Measurements from ENCODE around the gene RAB28. TPM values are rescaled to one million over a fixed set of nuclear protein-coding genes. Genes with fewer than 3 reads are reported as not detected.

Gene RAB28
- total and polyA plus RNA-seq, 4 donors, result 14.7 to 20.6 (median 18.1) TPM

GRCh38 chr4:13364172-13364571 is 120.0 kb downstream of the RAB28 start:
- DNase-seq (no peak), ATAC-seq (ENCODE audit: low FRiP score) (no peak)
- Histone ChIP-seq H3K4me3 (ENCODE audit: low read length in 2 of 2) (no peak overlapping the region), H3K9me3 (ENCODE audit: control insufficient read depth, low read length) (no peaks in the 10 kb centered on the region), H3K27ac (ENCODE audit: low read depth in 1 of 2, low read length in 2 of 2) (no peak overlapping the region), H3K4me1 (ENCODE audit: control insufficient read depth in 1 of 2, insufficient read depth in 2 of 2, low read length in 2 of 2) (no peaks in the 10 kb centered on the region), H3K27me3 (ENCODE audit: control insufficient read depth in 1 of 2, insufficient read depth in 2 of 2, low read length in 1 of 2) (no peaks in the 10 kb centered on the region), H3K36me3 (ENCODE audit: control insufficient read depth in 1 of 2, insufficient read depth in 2 of 2, low read length in 1 of 2) (peaks cover 3 to 4% of the 10 kb centered on the region in 2 donors)
- 97 to 100% methylated on average over 1 of the region's 1 CpG for WGBS, 2 donors
- intact Hi-C loops (cut with DNase I), result no loop called here

- WGBS, 2 donors, result 97 to 99% methylated on average over 1 of the region's 1 CpG
- no peak overlapping the region for H3K27ac ChIP-seq (ENCODE audit: low read depth in 1 of 2, low read length in 2 of 2)
Observed at GRCh38 chr4:13359809-13360208, 124.3 kb downstream of the RAB28 start.

GRCh38 chr4:13355111-13355880 is 128.8 kb downstream of the RAB28 start:
- no peaks in the 10 kb centered on the region for H3K27me3 ChIP-seq (ENCODE audit: control insufficient read depth in 1 of 2, insufficient read depth in 2 of 2, low read length in 1 of 2)
- no peak overlapping the region for H3K4me3 ChIP-seq (ENCODE audit: low read length in 2 of 2)
- no peak for DNase-seq
- H3K9me3 ChIP-seq (ENCODE audit: control insufficient read depth, low read length), result peaks cover 5% of the 10 kb centered on the region
- H3K4me1 ChIP-seq (ENCODE audit: control insufficient read depth in 1 of 2, insufficient read depth in 2 of 2, low read length in 2 of 2), result peaks cover 0 to 3% of the 10 kb centered on the region in 2 donors
- ATAC-seq (ENCODE audit: low FRiP score), result no peak
- H3K36me3 ChIP-seq (ENCODE audit: control insufficient read depth in 1 of 2, insufficient read depth in 2 of 2, low read length in 1 of 2), result peaks cover 2 to 3% of the 10 kb centered on the region in 2 donors
- 59 to 70% methylated on average over 7 of the region's 7 CpGs for WGBS, 2 donors
- H3K27ac ChIP-seq (ENCODE audit: low read depth in 1 of 2, low read length in 2 of 2), result no peak overlapping the region
- intact Hi-C loops (cut with DNase I), result no loop called here

More at GRCh38 chr4:13359809-13360208, 124.3 kb downstream of the RAB28 start:
- Histone ChIP-seq H3K4me1 (ENCODE audit: control insufficient read depth in 1 of 2, insufficient read depth in 2 of 2, low read length in 2 of 2) (peaks cover 0 to 3% of the 10 kb centered on the region in 2 donors), H3K9me3 (ENCODE audit: control insufficient read depth, low read length) (no peaks in the 10 kb centered on the region), H3K4me3 (ENCODE audit: low read length in 2 of 2) (no peak overlapping the region), H3K36me3 (ENCODE audit: control insufficient read depth in 1 of 2, insufficient read depth in 2 of 2, low read length in 1 of 2) (peaks cover 2 to 3% of the 10 kb centered on the region in 2 donors), H3K27me3 (ENCODE audit: control insufficient read depth in 1 of 2, insufficient read depth in 2 of 2, low read length in 1 of 2) (no peaks in the 10 kb centered on the region)
- DNase-seq (no peak), ATAC-seq (ENCODE audit: low FRiP score) (no peak)
- intact Hi-C loops (cut with DNase I), result no loop called here

- DNase-seq (no peak), ATAC-seq (ENCODE audit: low FRiP score) (no peak)
- intact Hi-C loops (cut with DNase I), result no loop called here
- Histone ChIP-seq H3K27ac (ENCODE audit: low read depth in 1 of 2, low read length in 2 of 2) (no peak overlapping the region), H3K9me3 (ENCODE audit: control insufficient read depth, low read length) (peaks cover 5% of the 10 kb centered on the region), H3K27me3 (ENCODE audit: control insufficient read depth in 1 of 2, insufficient read depth in 2 of 2, low read length in 1 of 2) (no peaks in the 10 kb centered on the region), H3K4me3 (ENCODE audit: low read length in 2 of 2) (no peak overlapping the region), H3K36me3 (ENCODE audit: control insufficient read depth in 1 of 2, insufficient read depth in 2 of 2, low read length in 1 of 2) (peaks cover 0 to 2% of the 10 kb centered on the region in 2 donors), H3K4me1 (ENCODE audit: control insufficient read depth in 1 of 2, insufficient read depth in 2 of 2, low read length in 2 of 2) (no peaks in the 10 kb centered on the region)
- 97 to 99% methylated on average over 3 of the region's 3 CpGs for WGBS, 2 donors
Observed at GRCh38 chr4:13349096-13349495, 135.0 kb downstream of the RAB28 start.

DNA sequence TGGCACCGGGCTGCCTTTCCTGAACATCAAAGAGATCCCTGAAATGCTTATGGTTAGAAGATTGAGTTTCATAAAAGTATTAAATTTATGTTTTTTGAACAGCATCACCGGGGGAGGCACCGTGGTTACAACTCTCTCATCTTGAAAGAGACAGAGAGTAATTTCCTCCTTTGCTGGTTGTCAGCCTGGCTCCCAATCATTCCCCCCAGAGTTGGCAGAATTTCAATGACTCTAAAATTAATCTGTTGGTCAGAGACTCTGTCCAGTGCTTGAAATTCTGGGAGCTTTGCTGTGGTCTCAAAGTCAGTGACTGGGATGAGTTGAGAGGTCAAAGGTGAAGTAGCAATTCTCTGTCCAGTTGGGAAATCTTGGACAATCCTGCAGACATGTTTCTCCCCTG is 135.9 kb downstream of the RAB28 start:
- WGBS, 2 donors, result 76 to 84% methylated on average over 3 of the region's 3 CpGs
- no peak overlapping the region for H3K27ac ChIP-seq (ENCODE audit: low read depth in 1 of 2, low read length in 2 of 2)
- DNase-seq (no peak), ATAC-seq (ENCODE audit: low FRiP score) (no peak)
- H3K4me1 ChIP-seq (ENCODE audit: control insufficient read depth in 1 of 2, insufficient read depth in 2 of 2, low read length in 2 of 2), result no peaks in the 10 kb centered on the region
- H3K4me3 ChIP-seq (ENCODE audit: low read length in 2 of 2), result no peak overlapping the region
- intact Hi-C loops (cut with DNase I), result no loop called here
- H3K9me3 ChIP-seq (ENCODE audit: control insufficient read depth, low read length), result peaks cover 5% of the 10 kb centered on the region
- H3K27me3 ChIP-seq (ENCODE audit: control insufficient read depth in 1 of 2, insufficient read depth in 2 of 2, low read length in 1 of 2), result no peaks in the 10 kb centered on the region
- H3K36me3 ChIP-seq (ENCODE audit: control insufficient read depth in 1 of 2, insufficient read depth in 2 of 2, low read length in 1 of 2), result peaks cover 0 to under 1% of the 10 kb centered on the region in 2 donors

DNA sequence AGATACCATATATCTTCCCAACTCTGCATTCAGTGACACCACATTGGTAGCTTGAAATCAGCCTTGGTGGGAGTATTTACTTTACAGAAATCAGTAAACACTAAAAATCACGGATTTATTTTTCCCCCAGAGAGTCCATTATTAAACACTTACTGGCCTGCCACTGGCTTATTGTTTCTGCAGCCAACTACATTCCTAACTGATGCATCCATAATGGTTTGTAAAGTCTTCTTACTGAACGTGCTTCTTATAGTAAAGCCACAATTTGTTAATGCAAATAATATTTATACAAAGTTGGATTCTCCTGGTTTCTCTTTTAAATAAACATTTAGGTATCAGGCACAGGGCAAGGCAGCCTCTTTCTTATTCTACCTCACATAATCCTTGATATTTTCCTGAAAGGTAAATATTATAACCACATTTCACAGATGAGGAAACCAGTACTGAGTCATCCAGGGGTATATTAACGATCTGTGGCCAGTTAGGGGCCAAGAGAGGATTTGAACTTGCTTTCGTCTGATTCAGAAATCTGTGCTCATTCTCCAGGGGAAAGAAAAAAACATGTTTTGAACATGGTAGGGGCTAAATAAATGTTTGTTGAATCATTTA is 136.5 kb downstream of the RAB28 start:
- WGBS, 2 donors, result 76 to 83% methylated on average over 4 of the region's 4 CpGs
- Histone ChIP-seq H3K27me3 (ENCODE audit: control insufficient read depth in 1 of 2, insufficient read depth in 2 of 2, low read length in 1 of 2) (no peaks in the 10 kb centered on the region), H3K4me3 (ENCODE audit: low read length in 2 of 2) (no peak overlapping the region), H3K4me1 (ENCODE audit: control insufficient read depth in 1 of 2, insufficient read depth in 2 of 2, low read length in 2 of 2) (no peaks in the 10 kb centered on the region), H3K9me3 (ENCODE audit: control insufficient read depth, low read length) (peaks cover 5% of the 10 kb centered on the region), H3K27ac (ENCODE audit: low read depth in 1 of 2, low read length in 2 of 2) (no peak overlapping the region), H3K36me3 (ENCODE audit: control insufficient read depth in 1 of 2, insufficient read depth in 2 of 2, low read length in 1 of 2) (no peaks in the 10 kb centered on the region)
- ATAC-seq (ENCODE audit: low FRiP score) (no peak), DNase-seq (no peak)
- intact Hi-C loops (cut with DNase I), result no loop called here

- no peaks in the 10 kb centered on the region for H3K27me3 ChIP-seq (ENCODE audit: control insufficient read depth in 1 of 2, insufficient read depth in 2 of 2, low read length in 1 of 2)
- H3K27ac ChIP-seq (ENCODE audit: low read depth in 1 of 2, low read length in 2 of 2), result no peak overlapping the region
- intact Hi-C loops (cut with DNase I), result no loop called here
- ATAC-seq (ENCODE audit: low FRiP score), result no peak
- peaks cover 1% of the 10 kb centered on the region for H3K9me3 ChIP-seq (ENCODE audit: control insufficient read depth, low read length)
- H3K36me3 ChIP-seq (ENCODE audit: control insufficient read depth in 1 of 2, insufficient read depth in 2 of 2, low read length in 1 of 2), result no peaks in the 10 kb centered on the region
- 51 to 68% methylated on average over 2 of the region's 2 CpGs for WGBS, 2 donors
- DNase-seq, result no peak
- H3K4me3 ChIP-seq (ENCODE audit: low read length in 2 of 2), result no peak overlapping the region
- no peaks in the 10 kb centered on the region for H3K4me1 ChIP-seq (ENCODE audit: control insufficient read depth in 1 of 2, insufficient read depth in 2 of 2, low read length in 2 of 2)
Observed at GRCh38 chr4:13344216-13344615, 139.9 kb downstream of the RAB28 start.

- Histone ChIP-seq H3K9me3 (ENCODE audit: control insufficient read depth, low read length) (peaks cover 1% of the 10 kb centered on the region), H3K4me1 (ENCODE audit: control insufficient read depth in 1 of 2, insufficient read depth in 2 of 2, low read length in 2 of 2) (no peaks in the 10 kb centered on the region), H3K4me3 (ENCODE audit: low read length in 2 of 2) (no peak overlapping the region), H3K27ac (ENCODE audit: low read depth in 1 of 2, low read length in 2 of 2) (no peak overlapping the region), H3K27me3 (ENCODE audit: control insufficient read depth in 1 of 2, insufficient read depth in 2 of 2, low read length in 1 of 2) (no peaks in the 10 kb centered on the region), H3K36me3 (ENCODE audit: control insufficient read depth in 1 of 2, insufficient read depth in 2 of 2, low read length in 1 of 2) (no peaks in the 10 kb centered on the region)
- ATAC-seq (ENCODE audit: low FRiP score), result no peak
- intact Hi-C loops (cut with DNase I), result no loop called here
- DNase-seq, result no peak
Observed at GRCh38 chr4:13340672-13341071, 143.5 kb downstream of the RAB28 start.

GRCh38 chr4:13331827-13332226 is 152.3 kb downstream of the RAB28 start:
- ATAC-seq (ENCODE audit: low FRiP score) (no peak), DNase-seq (no peak)
- intact Hi-C loops (cut with DNase I), result no loop called here
- WGBS, 2 donors, result 78 to 82% methylated on average over 4 of the region's 4 CpGs
- Histone ChIP-seq H3K27me3 (ENCODE audit: control insufficient read depth in 1 of 2, insufficient read depth in 2 of 2, low read length in 1 of 2) (no peaks in the 10 kb centered on the region), H3K4me3 (ENCODE audit: low read length in 2 of 2) (no peak overlapping the region), H3K36me3 (ENCODE audit: control insufficient read depth in 1 of 2, insufficient read depth in 2 of 2, low read length in 1 of 2) (no peaks in the 10 kb centered on the region), H3K4me1 (ENCODE audit: control insufficient read depth in 1 of 2, insufficient read depth in 2 of 2, low read length in 2 of 2) (no peaks in the 10 kb centered on the region), H3K27ac (ENCODE audit: low read depth in 1 of 2, low read length in 2 of 2) (no peak overlapping the region), H3K9me3 (ENCODE audit: control insufficient read depth, low read length) (no peaks in the 10 kb centered on the region)

Measured in aorta (tissue), 5 donors.